GM12878 (cell line): ENCODE results near the gene OTOG.

Experiments
- BMI1 ChIP-seq: fragments of 450-650 bp; IDR thresholded peaks from 2 replicates; pipeline ENCODE4 v1.6.1; 2016; ENCODE audit warnings: mild to moderate bottlenecking, moderate library complexity, borderline replicate concordance
- CREM ChIP-seq: IDR thresholded peaks from 2 replicates; pipeline ENCODE4 v1.6.1; 2014; ENCODE audit warnings: antibody characterized with exemption, low read depth
- PRDM15 ChIP-seq: fragments of 450-650 bp; formaldehyde crosslinking; IDR thresholded peaks from 2 replicates; pipeline ENCODE4 v1.4.0; 2020; ENCODE audit warnings: mild to moderate bottlenecking, moderate library complexity
- YY1 ChIP-seq: IDR thresholded peaks from 2 replicates; pipeline ENCODE4 v1.6.1; 2011; ENCODE audit warnings: low read depth, mild to moderate bottlenecking, low read length
- TF ChIP-seq, protein P1 (sequence below), 3 experiments: IDR thresholded peaks in 2 of 3; conservative IDR thresholded peaks in 1 of 3; 2 replicates each; pipeline ENCODE4 v1.5.1; 2011; ENCODE audit warnings: low read depth in 3 of 3, low read length in 3 of 3, mild to moderate bottlenecking in 3 of 3, control low read depth in 2 of 3, moderate library complexity in 2 of 3, inconsistent platforms in 1 of 3, mixed read lengths in 1 of 3; ENCODE audit not compliant: control insufficient read depth in 2 of 3, insufficient read depth in 1 of 3; ENCODE audit errors: extremely low read depth in 1 of 3
- TF ChIP-seq, protein P2 (sequence below): IDR thresholded peaks from 2 replicates; pipeline ENCODE4 v1.6.1; 2012; ENCODE audit warnings: low read depth, low read length, improper control_type of control experiment

DNA sequence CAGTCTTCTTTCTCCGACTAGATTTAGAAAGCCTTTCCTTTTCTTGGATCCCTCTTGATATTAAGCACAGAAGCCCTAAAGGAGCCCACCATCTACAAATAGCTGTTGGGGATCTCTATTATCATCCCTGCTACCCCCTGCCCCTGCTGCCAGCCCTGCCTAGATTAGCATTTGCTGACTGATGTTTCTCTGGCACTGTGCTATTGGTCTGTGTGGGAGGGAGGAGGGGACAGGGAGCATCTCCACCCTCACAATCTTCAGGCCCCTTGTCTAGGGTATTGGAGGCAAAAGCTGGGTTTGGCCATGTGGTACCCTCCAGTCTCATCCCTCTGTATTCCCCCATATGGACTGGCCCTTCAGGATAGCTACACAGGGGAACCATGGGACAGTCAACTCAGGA, 9.0 kb upstream of the OTOG start:
- TF ChIP-seq, protein P1, sequence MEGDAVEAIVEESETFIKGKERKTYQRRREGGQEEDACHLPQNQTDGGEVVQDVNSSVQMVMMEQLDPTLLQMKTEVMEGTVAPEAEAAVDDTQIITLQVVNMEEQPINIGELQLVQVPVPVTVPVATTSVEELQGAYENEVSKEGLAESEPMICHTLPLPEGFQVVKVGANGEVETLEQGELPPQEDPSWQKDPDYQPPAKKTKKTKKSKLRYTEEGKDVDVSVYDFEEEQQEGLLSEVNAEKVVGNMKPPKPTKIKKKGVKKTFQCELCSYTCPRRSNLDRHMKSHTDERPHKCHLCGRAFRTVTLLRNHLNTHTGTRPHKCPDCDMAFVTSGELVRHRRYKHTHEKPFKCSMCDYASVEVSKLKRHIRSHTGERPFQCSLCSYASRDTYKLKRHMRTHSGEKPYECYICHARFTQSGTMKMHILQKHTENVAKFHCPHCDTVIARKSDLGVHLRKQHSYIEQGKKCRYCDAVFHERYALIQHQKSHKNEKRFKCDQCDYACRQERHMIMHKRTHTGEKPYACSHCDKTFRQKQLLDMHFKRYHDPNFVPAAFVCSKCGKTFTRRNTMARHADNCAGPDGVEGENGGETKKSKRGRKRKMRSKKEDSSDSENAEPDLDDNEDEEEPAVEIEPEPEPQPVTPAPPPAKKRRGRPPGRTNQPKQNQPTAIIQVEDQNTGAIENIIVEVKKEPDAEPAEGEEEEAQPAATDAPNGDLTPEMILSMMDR (IDR thresholded peaks at IDR 0.05 in 2 of 3, conservative IDR thresholded peaks at IDR 0.05 in 1 of 3; ENCODE audit: control insufficient read depth in 2 of 3, extremely low read depth in 1 of 3, insufficient read depth in 1 of 3, low read depth in 3 of 3, low read length in 3 of 3), result no peak
- TF ChIP-seq PRDM15 (no peak), YY1 (no peak), BMI1 (no peak), CREM (no peak)
- TF ChIP-seq, protein P2, sequence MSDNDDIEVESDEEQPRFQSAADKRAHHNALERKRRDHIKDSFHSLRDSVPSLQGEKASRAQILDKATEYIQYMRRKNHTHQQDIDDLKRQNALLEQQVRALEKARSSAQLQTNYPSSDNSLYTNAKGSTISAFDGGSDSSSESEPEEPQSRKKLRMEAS, result no peak
